ENCODE results near the gene MACROD2.

MACROD2 gene

DNA sequence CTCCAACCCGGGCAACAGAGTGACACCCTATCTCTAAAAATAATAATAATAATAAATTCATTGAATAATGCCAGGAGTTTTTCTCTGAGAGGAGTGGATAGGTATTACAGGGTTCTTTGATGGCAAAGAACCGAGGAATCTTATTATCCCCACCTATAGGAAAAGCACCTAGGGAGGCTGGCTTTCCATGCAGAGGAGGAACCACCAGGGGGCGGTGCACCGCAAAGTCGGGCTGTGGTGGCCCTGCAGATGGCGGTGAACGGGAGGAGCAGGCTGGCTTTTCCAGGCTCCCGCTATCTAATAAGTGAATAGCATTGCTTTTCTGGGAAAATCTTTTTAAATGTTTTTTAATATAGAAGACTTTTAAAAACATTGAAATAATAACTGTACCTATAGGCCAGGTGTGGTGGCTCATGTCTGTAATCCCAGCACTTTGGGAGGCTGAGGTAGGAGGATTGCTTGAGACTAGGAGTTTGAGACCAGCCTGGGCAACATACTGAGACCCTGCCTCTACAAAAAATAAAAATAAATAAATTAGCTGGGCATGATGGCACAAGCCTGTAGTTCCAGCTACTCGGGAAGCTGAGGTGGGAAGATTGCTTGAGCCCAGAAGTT is 1713.8 kb downstream of the MACROD2 start:
- TF ChIP-seq JUND (IDR thresholded peaks at IDR 0.05; ENCODE audit: low read depth) = no peak
- peak; percentile 23 to 57 for DNase-seq (ENCODE audit: low read depth in 1 of 2, low spot score in 1 of 2)
- in situ Hi-C loops (cut with HindIII; ENCODE audit: low pct_unique_long_range_greater_than_20kb, low sequenced_read_pairs) = no loop called here

DNA sequence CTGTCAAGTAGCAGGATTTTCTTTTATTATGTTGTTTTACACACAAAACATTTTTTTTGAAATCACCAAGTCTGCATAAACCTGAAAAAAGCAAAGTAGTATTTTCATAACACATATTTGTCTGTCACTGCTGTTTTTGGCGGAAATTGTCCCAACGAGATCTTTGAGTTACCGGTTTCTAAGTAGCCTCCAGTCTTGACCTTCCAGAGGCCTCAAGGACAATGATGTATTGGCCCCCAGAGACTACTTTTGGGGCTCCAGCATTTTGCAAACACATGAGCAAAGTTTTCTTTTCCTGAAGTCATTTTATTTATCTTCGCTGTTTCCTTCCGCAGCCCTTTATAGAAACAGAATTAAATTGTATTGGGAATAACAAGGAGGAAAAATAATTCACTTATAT is 1715.3 kb downstream of the MACROD2 start:
- TF ChIP-seq JUND (IDR thresholded peaks at IDR 0.05; ENCODE audit: low read depth) = no peak
- no peak for DNase-seq (ENCODE audit: low read depth in 1 of 2, low spot score in 1 of 2)
- in situ Hi-C loops (cut with HindIII; ENCODE audit: low pct_unique_long_range_greater_than_20kb, low sequenced_read_pairs) = no loop called here

GRCh38 chr20:15711177-15711576 is 1715.9 kb downstream of the MACROD2 start:
- DNase-seq (ENCODE audit: low read depth in 1 of 2, low spot score in 1 of 2) = no peak
- no peak for TF ChIP-seq JUND (IDR thresholded peaks at IDR 0.05; ENCODE audit: low read depth)
- in situ Hi-C loops (cut with HindIII; ENCODE audit: low pct_unique_long_range_greater_than_20kb, low sequenced_read_pairs) = no loop called here

DNA sequence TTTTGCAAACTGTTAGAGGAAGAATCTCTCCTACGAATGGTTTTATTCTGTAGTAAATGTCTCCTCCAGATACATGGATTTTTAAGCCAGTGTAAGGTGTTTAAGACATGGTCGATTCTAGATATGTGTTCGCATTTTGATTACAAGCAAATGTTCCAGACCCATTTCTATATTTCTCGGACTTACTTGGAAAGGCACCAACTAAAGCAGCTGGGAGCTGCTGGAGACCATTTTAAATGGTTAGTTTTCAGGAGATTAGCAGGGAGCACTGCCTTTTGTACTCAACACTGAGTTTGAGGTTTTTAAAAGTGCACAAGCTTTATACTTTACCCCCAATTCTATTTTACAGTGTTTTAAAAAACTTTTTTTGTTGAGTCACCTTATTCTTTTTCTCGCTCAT is 1720.9 kb downstream of the MACROD2 start:
- no peak for TF ChIP-seq JUND (IDR thresholded peaks at IDR 0.05; ENCODE audit: low read depth)
- no peak for DNase-seq (ENCODE audit: low read depth in 1 of 2, low spot score in 1 of 2)
- in situ Hi-C loops (cut with HindIII; ENCODE audit: low pct_unique_long_range_greater_than_20kb, low sequenced_read_pairs) = no loop called here

GRCh38 chr20:15726416-15726815 is 1731.1 kb downstream of the MACROD2 start:
- in situ Hi-C loops (cut with HindIII; ENCODE audit: low pct_unique_long_range_greater_than_20kb, low sequenced_read_pairs) = no loop called here
- DNase-seq (ENCODE audit: low read depth in 1 of 2, low spot score in 1 of 2) = no peak
- TF ChIP-seq JUND (IDR thresholded peaks at IDR 0.05; ENCODE audit: low read depth) = no peak

GRCh38 chr20:15734052-15734451 is 1738.7 kb downstream of the MACROD2 start:
- DNase-seq (ENCODE audit: low read depth in 1 of 2, low spot score in 1 of 2) = no peak
- TF ChIP-seq JUND (IDR thresholded peaks at IDR 0.05; ENCODE audit: low read depth) = no peak
- in situ Hi-C loops (cut with HindIII; ENCODE audit: low pct_unique_long_range_greater_than_20kb, low sequenced_read_pairs) = no loop called here

DNA sequence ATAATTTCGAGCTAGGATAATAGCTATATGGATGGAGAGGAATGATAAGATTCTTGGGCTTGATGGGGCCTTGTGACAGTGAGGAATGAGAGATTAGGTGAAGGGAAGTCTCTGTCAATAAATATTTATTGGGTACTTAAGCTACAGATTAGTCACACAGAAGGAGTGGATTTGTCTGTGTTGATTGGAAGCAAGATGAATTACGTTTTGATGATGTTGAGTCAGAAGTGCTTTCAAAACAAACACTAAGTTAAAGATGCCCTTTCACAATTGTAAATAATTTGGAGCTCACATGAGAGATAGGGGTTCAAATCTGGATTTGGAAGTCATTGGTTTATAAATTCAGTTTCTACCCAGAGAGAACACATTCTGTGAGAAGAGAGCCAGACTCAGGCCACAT is 1743.7 kb downstream of the MACROD2 start:
- in situ Hi-C loops (cut with HindIII; ENCODE audit: low pct_unique_long_range_greater_than_20kb, low sequenced_read_pairs) = no loop called here
- DNase-seq (ENCODE audit: low read depth in 1 of 2, low spot score in 1 of 2) = no peak
- no peak for TF ChIP-seq JUND (IDR thresholded peaks at IDR 0.05; ENCODE audit: low read depth)

DNA sequence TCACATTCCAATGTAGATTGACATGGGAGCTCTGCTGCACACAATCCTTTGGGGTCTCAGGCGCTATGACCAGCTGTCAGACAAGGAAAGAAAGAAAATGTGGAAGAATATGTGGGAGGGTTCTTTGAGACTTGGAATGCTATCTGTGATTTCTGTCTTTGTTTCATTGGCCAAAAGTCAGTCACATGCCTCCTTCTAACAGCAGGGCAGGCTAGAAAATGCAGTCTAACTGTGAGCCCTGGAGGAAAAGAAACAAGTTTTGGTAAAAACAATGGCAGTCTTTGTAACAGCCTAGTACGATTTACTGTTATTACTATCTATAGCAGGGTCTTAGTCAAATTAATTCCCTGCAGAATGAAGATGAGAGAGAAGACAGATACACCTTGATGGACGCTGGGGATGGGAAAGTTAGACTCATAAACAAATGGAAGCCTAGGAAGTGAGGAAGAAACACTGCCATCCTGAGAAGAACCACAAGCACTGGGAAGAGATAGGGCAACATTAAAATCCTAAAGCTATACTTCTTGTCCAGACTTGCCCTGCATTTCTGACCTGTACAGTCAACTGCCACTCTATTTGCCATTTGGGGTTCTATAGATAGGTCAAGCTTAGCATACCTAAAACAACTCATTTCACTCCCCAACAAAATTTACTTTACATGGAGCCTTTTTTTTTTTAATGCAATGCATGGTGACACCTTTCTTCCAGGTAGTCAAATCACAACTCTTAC is 1744.9 kb downstream of the MACROD2 start:
- in situ Hi-C loops (cut with HindIII; ENCODE audit: low pct_unique_long_range_greater_than_20kb, low sequenced_read_pairs) = no loop called here
- no peak for DNase-seq (ENCODE audit: low read depth in 1 of 2, low spot score in 1 of 2)
- no peak for TF ChIP-seq JUND (IDR thresholded peaks at IDR 0.05; ENCODE audit: low read depth)

DNA sequence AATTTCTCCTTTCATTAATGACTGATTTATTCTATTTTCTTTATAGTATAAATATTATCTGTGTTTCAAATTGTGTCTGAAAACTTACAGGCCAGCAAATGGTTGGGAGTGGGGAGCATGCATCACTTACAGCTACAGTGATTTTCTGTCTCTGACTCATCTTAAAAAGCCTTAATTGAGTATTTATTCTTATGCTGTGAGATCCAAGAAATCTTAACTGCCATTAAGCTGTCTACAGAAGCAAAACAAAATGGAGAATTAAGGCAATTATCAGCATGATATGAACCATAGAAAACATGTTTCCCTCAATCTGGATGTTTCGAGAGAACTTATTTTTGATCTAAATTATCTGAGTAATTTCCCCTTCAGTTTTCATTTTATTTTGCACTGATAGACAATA is 1746.8 kb downstream of the MACROD2 start:
- in situ Hi-C loops (cut with HindIII; ENCODE audit: low pct_unique_long_range_greater_than_20kb, low sequenced_read_pairs) = no loop called here
- TF ChIP-seq JUND (IDR thresholded peaks at IDR 0.05; ENCODE audit: low read depth) = no peak
- DNase-seq (ENCODE audit: low read depth in 1 of 2, low spot score in 1 of 2) = no peak

- in situ Hi-C loops (cut with HindIII; ENCODE audit: low pct_unique_long_range_greater_than_20kb, low sequenced_read_pairs) = no loop called here
Measured at GRCh38 chr20:15742627-15743026, 1747.3 kb downstream of the MACROD2 start.

GRCh38 chr20:15756002-15756753 is 1760.9 kb downstream of the MACROD2 start:
- TF ChIP-seq JUND (IDR thresholded peaks at IDR 0.05; ENCODE audit: low read depth) = no peak
- in situ Hi-C loops (cut with HindIII; ENCODE audit: low pct_unique_long_range_greater_than_20kb, low sequenced_read_pairs) = no loop called here
- DNase-seq (ENCODE audit: low read depth in 1 of 2, low spot score in 1 of 2) = no peak

More at GRCh38 chr20:15742627-15743026, 1747.3 kb downstream of the MACROD2 start:
- no peak for DNase-seq (ENCODE audit: low read depth in 1 of 2, low spot score in 1 of 2)
- TF ChIP-seq JUND (IDR thresholded peaks at IDR 0.05; ENCODE audit: low read depth) = no peak

- in situ Hi-C loops (cut with HindIII; ENCODE audit: low pct_unique_long_range_greater_than_20kb, low sequenced_read_pairs) = no loop called here
- no peak for TF ChIP-seq JUND (IDR thresholded peaks at IDR 0.05; ENCODE audit: low read depth)
- no peak for DNase-seq (ENCODE audit: low read depth in 1 of 2, low spot score in 1 of 2)
Measured at GRCh38 chr20:15756754-15757115, 1761.4 kb downstream of the MACROD2 start.

DNA sequence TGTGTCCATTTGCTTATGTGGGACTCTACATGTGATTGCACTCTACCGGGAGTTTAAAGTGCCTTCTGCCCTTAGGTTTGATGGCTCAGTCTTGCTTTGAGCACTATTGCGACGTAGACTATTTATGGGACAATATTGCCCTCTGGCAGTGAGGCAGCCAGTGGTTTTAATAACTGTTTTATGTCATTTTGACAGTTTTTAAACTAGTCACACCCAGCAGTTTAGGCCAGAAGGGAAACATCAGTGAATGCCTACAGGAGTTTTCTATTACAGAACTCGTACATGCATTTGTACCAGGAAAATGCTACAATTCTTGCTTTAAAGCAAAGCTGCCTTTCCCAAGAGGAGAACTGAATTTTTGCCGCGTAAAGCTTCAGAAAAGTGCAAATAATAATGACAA is 1764.3 kb downstream of the MACROD2 start:
- in situ Hi-C loops (cut with HindIII; ENCODE audit: low pct_unique_long_range_greater_than_20kb, low sequenced_read_pairs) = no loop called here
- DNase-seq (ENCODE audit: low read depth in 1 of 2, low spot score in 1 of 2) = no peak
- TF ChIP-seq JUND (IDR thresholded peaks at IDR 0.05; ENCODE audit: low read depth) = no peak

Data from T47D (cell line).